ENCODE measurements around the gene C14orf132.

GRCh38 chr14:96096639-96097610 lies 57.8 kb downstream of the C14orf132 start:
- no peak for TF ChIP-seq POLR2A (IDR thresholded peaks at IDR 0.05)
- no peak for TF ChIP-seq CTCF (IDR thresholded peaks at IDR 0.05)

Measured in transverse colon (tissue), 3 donors.